WERI-Rb-1 (cell line): Measurements from ENCODE around the gene ARHGAP25.

ENCODE experiments used
- DNase-seq: peaks from one replicate; pipeline ENCODE4 v3.0.0-alpha.2; 2020
- H3K27ac ChIP-seq: fragments of 250-450 bp; sonication (Bioruptor Pico); 2 replicates; pipeline ENCODE4 v1.5.1; 2020; ENCODE audit warnings: mild to moderate bottlenecking, moderate library complexity
- H3K27me3 ChIP-seq: fragments of 250-450 bp; sonication (Bioruptor Pico); 2 replicates; pipeline ENCODE4 v1.5.1; 2021; ENCODE audit warnings: mild to moderate bottlenecking, low read depth, moderate library complexity; ENCODE audit not compliant: insufficient read depth, severe bottlenecking
- H3K36me3 ChIP-seq: fragments of 250-450 bp; sonication (Bioruptor Pico); 2 replicates; pipeline ENCODE4 v1.5.1; 2020; ENCODE audit warnings: mild to moderate bottlenecking, moderate library complexity
- H3K4me3 ChIP-seq: 2 replicates; pipeline ENCODE4 v1.5.1; 2011; ENCODE audit warnings: low read depth, mild to moderate bottlenecking, control low read depth, low read length
- H3K9me3 ChIP-seq: fragments of 250-450 bp; sonication (Bioruptor Pico); 2 replicates; pipeline ENCODE4 v1.5.1; 2021; ENCODE audit warnings: mild to moderate bottlenecking, moderate library complexity; ENCODE audit not compliant: severe bottlenecking
- TF ChIP-seq, protein P1 (sequence below): IDR thresholded peaks from 2 replicates; pipeline ENCODE4 v1.5.1; 2011; ENCODE audit warnings: low read depth, mild to moderate bottlenecking, control low read depth, inconsistent platforms, low read length

The ARHGAP25 gene

DNA sequence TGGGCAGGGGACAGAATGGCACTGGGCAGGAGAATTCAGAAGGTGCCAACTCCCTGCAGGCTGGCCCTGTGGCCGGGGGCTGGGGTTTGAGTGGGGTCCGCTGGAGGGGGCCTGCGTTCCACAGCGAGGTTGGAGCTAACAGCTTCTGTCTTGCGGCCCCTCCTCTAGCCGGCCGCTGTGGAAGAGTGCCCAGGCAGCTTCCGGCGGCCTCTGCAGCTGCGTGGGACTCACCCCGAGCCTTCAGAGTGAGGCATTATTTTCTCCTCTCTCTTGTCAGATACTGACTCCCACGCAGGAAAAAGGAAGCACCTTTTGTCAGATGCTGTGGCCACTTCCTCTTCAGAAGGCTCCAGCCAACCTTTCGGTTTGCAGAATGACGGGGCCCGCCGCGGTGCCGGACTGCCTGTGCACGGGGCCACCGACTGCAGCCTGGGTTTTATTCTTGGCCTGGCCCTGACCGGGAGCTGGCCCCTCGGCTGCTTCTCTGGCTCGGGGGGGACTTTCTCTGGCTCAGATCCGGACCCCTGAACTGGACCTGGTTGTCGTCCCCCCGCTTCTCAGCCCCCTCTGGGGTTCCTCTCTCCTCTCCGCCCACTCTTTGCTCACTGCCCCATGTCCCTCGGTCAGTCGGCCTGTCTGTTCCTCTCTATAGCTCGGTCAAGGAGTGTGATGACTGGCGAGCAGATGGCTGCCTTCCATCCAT, 40.1 kb downstream of the ARHGAP25 start:
- no peak overlapping the region for H3K27ac ChIP-seq
- H3K9me3 ChIP-seq, result no peaks in the 10 kb centered on the region
- no peak overlapping the region for H3K4me3 ChIP-seq
- no peaks in the 10 kb centered on the region for H3K36me3 ChIP-seq
- peaks cover 50% of the 10 kb centered on the region for H3K27me3 ChIP-seq
- no peak for DNase-seq
- TF ChIP-seq, protein P1, sequence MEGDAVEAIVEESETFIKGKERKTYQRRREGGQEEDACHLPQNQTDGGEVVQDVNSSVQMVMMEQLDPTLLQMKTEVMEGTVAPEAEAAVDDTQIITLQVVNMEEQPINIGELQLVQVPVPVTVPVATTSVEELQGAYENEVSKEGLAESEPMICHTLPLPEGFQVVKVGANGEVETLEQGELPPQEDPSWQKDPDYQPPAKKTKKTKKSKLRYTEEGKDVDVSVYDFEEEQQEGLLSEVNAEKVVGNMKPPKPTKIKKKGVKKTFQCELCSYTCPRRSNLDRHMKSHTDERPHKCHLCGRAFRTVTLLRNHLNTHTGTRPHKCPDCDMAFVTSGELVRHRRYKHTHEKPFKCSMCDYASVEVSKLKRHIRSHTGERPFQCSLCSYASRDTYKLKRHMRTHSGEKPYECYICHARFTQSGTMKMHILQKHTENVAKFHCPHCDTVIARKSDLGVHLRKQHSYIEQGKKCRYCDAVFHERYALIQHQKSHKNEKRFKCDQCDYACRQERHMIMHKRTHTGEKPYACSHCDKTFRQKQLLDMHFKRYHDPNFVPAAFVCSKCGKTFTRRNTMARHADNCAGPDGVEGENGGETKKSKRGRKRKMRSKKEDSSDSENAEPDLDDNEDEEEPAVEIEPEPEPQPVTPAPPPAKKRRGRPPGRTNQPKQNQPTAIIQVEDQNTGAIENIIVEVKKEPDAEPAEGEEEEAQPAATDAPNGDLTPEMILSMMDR, result no peak

DNA sequence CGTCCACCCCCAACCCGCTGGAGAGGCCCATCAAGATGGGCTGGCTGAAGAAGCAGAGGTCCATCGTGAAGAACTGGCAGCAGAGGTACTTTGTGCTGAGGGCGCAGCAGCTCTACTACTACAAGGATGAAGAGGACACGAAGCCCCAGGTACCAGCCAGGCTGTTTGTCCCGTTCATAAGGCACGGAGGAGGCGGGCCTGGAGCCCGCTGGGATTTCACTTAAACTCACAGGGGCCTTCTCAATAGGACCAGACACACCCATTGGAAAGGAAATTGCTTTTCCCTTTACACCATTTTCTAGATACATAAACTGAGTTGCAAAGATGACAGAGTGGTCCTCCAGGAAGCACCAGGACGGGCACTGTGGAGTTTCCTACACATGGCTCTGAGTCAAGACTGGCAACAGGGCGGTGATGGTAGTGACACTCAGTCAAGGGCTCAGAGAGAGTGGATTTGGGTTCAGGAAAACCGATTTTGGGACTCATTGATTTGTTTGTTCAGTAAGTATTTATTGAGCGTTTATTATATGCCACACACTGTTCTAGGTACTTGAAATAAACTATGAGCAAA, 40.7 kb downstream of the ARHGAP25 start:
- H3K9me3 ChIP-seq, result no peaks in the 10 kb centered on the region
- TF ChIP-seq, protein P1, result no peak
- DNase-seq, result no peak
- peaks cover 53% of the 10 kb centered on the region for H3K27me3 ChIP-seq
- H3K36me3 ChIP-seq, result no peaks in the 10 kb centered on the region
- H3K27ac ChIP-seq, result no peak overlapping the region
- H3K4me3 ChIP-seq, result no peak overlapping the region

DNA sequence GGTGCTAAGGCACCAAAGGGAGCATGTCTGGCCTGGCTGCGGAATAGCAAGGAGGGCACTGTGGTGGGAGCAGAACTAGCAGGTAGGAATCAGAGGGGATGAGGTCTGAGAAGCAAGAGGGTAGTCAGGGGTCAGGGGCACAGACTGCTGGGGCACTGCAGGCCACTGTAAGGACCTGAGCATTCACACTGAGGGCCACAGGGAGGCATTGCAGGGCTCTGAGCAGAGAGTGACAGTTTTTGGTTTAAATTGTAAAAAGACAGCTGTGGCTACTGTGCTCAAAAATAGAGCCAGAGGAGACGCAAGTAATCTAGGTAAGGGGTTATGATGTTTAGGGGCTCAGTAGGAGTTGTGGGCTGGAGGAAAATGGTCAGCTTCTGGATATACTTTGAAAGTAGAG, 41.5 kb downstream of the ARHGAP25 start:
- Histone ChIP-seq H3K27ac (no peak overlapping the region), H3K9me3 (no peaks in the 10 kb centered on the region), H3K4me3 (no peak overlapping the region), H3K27me3 (peaks cover 49% of the 10 kb centered on the region), H3K36me3 (no peaks in the 10 kb centered on the region)
- TF ChIP-seq, protein P1, result no peak
- DNase-seq, result no peak

DNA sequence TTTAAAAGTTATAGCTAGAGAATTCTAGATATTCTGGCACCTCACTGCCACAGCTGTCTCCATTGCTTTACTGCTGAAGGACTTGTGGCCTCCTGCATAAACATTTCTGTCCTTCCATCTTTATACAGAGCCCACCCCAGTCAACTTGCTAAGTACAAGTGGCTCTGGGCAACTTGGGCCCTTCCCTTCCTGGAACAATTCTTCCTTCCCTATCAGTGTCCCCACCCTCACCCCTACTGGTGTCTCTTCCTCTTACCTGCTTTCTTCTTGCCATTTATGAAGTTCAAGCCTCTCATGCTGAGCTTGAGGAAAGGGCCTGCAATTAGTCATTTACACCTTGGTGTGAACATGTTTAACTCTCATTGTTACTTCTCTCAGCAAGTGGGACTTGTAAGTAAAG, 45.0 kb downstream of the ARHGAP25 start:
- no peak for DNase-seq
- H3K9me3 ChIP-seq, result no peaks in the 10 kb centered on the region
- peaks cover 56% of the 10 kb centered on the region for H3K27me3 ChIP-seq
- TF ChIP-seq, protein P1, result no peak
- no peak overlapping the region for H3K27ac ChIP-seq
- no peaks in the 10 kb centered on the region for H3K36me3 ChIP-seq
- no peak overlapping the region for H3K4me3 ChIP-seq

DNA sequence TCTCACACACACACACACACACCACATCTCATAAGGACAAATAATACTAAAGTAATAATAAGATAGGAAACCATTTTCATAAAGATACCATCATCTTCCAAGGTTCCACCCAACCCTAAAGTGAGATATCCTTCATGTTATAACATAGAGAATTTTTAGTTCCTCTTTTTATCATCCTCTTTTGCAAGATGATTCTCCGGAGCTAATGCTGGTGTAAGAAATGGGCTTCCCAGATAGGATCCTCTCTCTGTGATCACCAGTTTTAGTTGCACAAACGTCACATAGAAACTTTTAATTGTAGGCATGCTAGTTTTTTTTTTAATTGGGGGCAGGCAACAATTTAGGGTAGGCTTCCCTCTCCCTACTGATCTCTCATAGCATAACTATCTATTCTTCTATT, 49.6 kb downstream of the ARHGAP25 start:
- H3K27ac ChIP-seq, result no peak overlapping the region
- DNase-seq, result no peak
- no peak overlapping the region for H3K4me3 ChIP-seq
- TF ChIP-seq, protein P1, result no peak
- H3K9me3 ChIP-seq, result no peaks in the 10 kb centered on the region
- H3K27me3 ChIP-seq, result peaks cover 69% of the 10 kb centered on the region
- no peaks in the 10 kb centered on the region for H3K36me3 ChIP-seq

DNA sequence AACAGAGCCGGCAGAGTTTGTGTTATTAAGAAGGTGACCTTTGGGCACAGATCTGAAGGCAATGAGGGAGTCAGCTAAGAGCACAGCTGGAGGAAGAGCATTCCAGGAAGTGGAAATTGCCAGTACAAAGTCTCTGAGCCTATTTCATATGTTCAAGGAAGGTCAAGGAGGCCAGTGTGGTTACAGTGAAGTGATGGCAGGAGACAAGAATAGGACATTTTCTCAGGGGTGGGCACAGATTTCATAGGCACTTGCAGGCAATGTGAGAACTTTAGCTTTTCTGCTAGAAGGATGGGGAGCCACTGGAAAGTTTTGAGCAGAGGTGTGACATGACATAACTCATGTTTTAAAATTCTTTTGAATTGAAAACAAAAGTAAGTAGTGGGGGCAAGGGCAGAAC, 50.3 kb downstream of the ARHGAP25 start:
- Histone ChIP-seq H3K36me3 (no peaks in the 10 kb centered on the region), H3K27me3 (peaks cover 74% of the 10 kb centered on the region), H3K9me3 (no peaks in the 10 kb centered on the region), H3K4me3 (no peak overlapping the region), H3K27ac (no peak overlapping the region)
- DNase-seq, result no peak
- TF ChIP-seq, protein P1, result no peak
